ENCODE data around the gene DYNC1H1. TPM values are rescaled to one million over a fixed set of nuclear protein-coding genes. Genes with fewer than 3 reads are reported as not detected.

DYNC1H1 gene
- total RNA-seq, 4 donors from 2014 or later = 338 to 524 (median 432) TPM

- TF ChIP-seq CTCF (IDR thresholded peaks at IDR 0.05; ENCODE audit: low read depth) = no peak
Measured at GRCh38 chr14:102016420-102017090, 52.2 kb downstream of the DYNC1H1 start.

- no peak for TF ChIP-seq CTCF (IDR thresholded peaks at IDR 0.05; ENCODE audit: low read depth)
Measured at GRCh38 chr14:102018251-102018650, 53.9 kb downstream of the DYNC1H1 start.

- TF ChIP-seq CTCF (IDR thresholded peaks at IDR 0.05; ENCODE audit: low read depth) = no peak
Measured at GRCh38 chr14:102019006-102019540, 54.7 kb downstream of the DYNC1H1 start.

- TF ChIP-seq CTCF (IDR thresholded peaks at IDR 0.05; ENCODE audit: low read depth) = no peak
Measured at GRCh38 chr14:102020058-102020971, 55.9 kb downstream of the DYNC1H1 start.

GRCh38 chr14:102026934-102027333, 62.6 kb downstream of the DYNC1H1 start:
- TF ChIP-seq CTCF (IDR thresholded peaks at IDR 0.05; ENCODE audit: low read depth) = no peak

- no peak for TF ChIP-seq CTCF (IDR thresholded peaks at IDR 0.05; ENCODE audit: low read depth)
Measured at GRCh38 chr14:102027951-102028350, 63.6 kb downstream of the DYNC1H1 start.

GRCh38 chr14:102028733-102029132, 64.4 kb downstream of the DYNC1H1 start:
- TF ChIP-seq CTCF (IDR thresholded peaks at IDR 0.05; ENCODE audit: low read depth) = no peak

Data from subcutaneous adipose tissue (tissue), 4 donors.